Activated B cell treated with CpG ODN at 0.5 μM for 24 hours (primary cell): Measurements from ENCODE around the gene GSTM4. TPM values are rescaled to one million over a fixed set of nuclear protein-coding genes. Genes with fewer than 3 reads are reported as not detected.

Experiments used
- ATAC-seq: fragments of 200-7000 bp; cut with Tn5 transposase; one replicate; pipeline ENCODE4 v1.10.0; 2021; ENCODE audit warnings: low read depth, mild to moderate bottlenecking, moderate library complexity
- CTCF ChIA-PET: fragments of 350-600 bp; sonication (Branson Sonifier 250); formaldehyde crosslinking; loops from one replicate; lab custom pipeline; 2021; ENCODE audit warnings: antibody characterized with exemption; lab: Charles Lee
- POLR2A ChIA-PET: fragments of 350-600 bp; sonication (Branson Sonifier 250); formaldehyde crosslinking; loops from one replicate; lab custom pipeline; 2021; ENCODE audit warnings: antibody characterized with exemption; lab: Charles Lee
- DNase-seq: peaks from one replicate; pipeline ENCODE4 v3.0.0; 2022
- H3K27ac Mint-ChIP-seq: one replicate; pipeline ENCODE4 v1.8.0; 2020; ENCODE audit warnings: mixed read lengths
- H3K27me3 Mint-ChIP-seq: one replicate; pipeline ENCODE4 v1.8.0; 2021; ENCODE audit warnings: mixed read lengths
- H3K36me3 Mint-ChIP-seq: one replicate; pipeline ENCODE4 v1.8.0; 2021; ENCODE audit warnings: low read depth, mixed read lengths
- H3K4me1 Mint-ChIP-seq: one replicate; pipeline ENCODE4 v1.8.0; 2021; ENCODE audit warnings: mixed read lengths
- H3K4me3 Mint-ChIP-seq: one replicate; pipeline ENCODE4 v1.8.0; 2020; ENCODE audit warnings: mild to moderate bottlenecking, mixed read lengths
- H3K9me3 Mint-ChIP-seq: one replicate; pipeline ENCODE4 v1.8.0; 2020; ENCODE audit warnings: mixed read lengths
- CTCF ChIP-seq: fragments of 200-600 bp; IDR thresholded peaks from one replicate; pipeline ENCODE4 v1.8.0; 2022; ENCODE audit warnings: antibody characterized with exemption, mild to moderate bottlenecking
- intact Hi-C: fragments of 100-400 bp; cut with micrococcal nuclease; formaldehyde crosslinking; loops from one replicate; pipeline ENCODE4 v1.15.1; 2024
- total RNA-seq: library from RNA; stranded (reverse); gene quantifications from 2 replicates; pipeline ENCODE4 v1.2.3, GENCODE V29; 2022

The GSTM4 gene
- total RNA-seq, 1 donor from 2014 or later, result 13.1 TPM

DNA sequence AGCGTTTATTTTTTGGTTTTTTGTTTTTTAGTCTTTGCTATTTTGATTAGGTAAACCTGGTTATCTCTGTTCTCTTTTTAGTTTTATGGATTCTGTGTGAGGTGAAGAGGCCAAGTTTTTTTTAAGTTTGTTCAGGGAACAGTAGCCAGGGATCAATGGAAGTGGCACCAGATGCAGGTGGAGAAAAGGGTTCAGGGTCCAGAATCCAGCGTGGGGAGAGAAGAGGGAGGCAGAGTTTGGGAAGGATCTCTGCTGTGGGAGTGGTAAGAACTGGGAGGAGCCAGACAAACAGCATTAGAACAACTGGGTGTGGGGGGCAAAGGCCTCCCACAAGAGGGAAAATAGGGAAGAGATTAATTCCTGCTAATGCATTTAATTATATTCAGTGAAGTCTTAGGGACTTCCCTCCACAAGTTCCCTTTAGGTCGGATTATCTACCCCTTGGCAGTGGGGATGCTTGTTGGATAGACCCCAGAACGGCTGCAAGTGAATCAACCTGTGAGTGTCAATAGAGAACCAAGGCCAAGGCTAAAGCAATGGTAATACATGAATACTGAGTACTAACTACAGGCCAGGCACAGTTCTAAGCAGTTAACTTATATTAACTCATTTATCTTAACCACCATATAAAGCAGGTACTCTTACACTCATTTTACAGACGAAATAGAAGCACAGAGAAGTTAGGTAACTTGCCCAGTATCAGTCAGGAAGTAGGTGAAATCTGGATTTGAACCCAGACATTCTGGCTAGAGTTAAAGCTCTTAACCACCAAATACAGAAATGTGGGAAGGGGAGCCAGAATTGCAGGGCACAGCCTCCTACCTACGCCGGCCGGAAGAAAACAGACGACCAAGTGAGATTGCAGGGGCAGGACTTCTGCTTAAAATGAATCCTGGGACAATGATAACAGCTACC is 37.0 kb upstream of the GSTM4 start:
- ChIA-PET POLR2A (interaction anchor here (0.7 to 2.8 kb wide), 11 partner anchors 10 to 519 kb away, joined by 3 to 35 read pairs (median 5); partner anchors contain the start of genes AHCYL1, ATXN7L2, GNAI3 and GSTM1), CTCF (interaction anchor here (1.8 to 2.3 kb wide), 2 partner anchors 11 to 21 kb away, joined by 9 to 11 read pairs; no protein-coding TSS in a partner anchor)
- ATAC-seq, result no peak
- no peak for DNase-seq
- H3K4me3 Mint-ChIP-seq, result peak overlapping the region; percentile 90
- no peaks in the 10 kb centered on the region for H3K9me3 Mint-ChIP-seq
- intact Hi-C loops, result loop anchor here (1.0 kb wide), 3 partner anchors 21 to 125 kb away; partner anchors contain the start of genes CYB561D1 and GNAI3
- H3K27ac Mint-ChIP-seq, result peak overlapping the region; percentile 93
- peaks cover 69% of the 10 kb centered on the region for H3K4me1 Mint-ChIP-seq
- H3K36me3 Mint-ChIP-seq, result peaks cover 4% of the 10 kb centered on the region
- TF ChIP-seq CTCF, result no peak
- no peaks in the 10 kb centered on the region for H3K27me3 Mint-ChIP-seq

DNA sequence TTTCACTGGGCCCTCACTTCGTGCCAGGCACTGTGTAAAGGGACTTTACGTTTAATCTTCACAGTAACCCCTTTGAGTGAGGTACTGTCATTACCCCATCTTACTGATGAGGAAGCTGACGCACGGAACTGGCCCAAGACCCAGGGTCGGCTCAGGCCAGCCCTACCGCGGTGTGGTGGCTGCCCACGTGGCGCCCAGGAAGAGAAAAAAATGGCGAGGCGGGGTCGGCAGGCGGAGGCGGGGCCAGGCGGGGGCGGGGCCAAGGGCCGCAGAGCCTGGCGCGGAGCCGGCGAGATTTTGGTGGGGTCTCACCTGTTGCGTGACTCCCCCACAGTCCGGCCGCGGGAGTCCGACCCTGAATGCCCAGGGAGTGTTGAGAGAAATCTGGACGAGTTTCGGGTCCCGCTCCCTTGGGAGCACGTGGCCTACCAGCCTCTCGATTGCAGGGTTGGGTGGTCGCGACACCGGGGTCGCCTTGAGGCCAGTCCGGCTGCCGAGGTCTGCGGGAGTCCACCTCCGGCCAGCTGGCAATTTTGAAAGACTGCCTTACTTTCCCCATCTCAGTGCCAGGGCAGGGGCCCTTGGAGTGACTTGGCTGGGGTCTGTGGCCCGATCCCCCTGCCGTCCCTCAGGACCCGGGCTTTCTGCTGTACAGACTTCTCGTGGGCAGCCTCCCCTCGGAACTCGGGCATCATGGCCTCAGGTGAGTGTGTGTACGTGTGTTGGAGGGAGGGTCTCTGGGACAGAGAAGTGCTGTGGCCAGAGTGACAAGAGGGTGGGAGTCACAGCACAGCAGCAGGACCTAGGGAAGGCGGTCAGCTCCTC is 36.1 kb upstream of the GSTM4 start, which contains the start of the genes AMPD2 and GNAT2:
AMPD2 (plus strand) TSS at position 262 of the 825 bp plus-strand sequence. CDS start 1,339 bp downstream, outside the sequence.
GNAT2 (minus strand) TSS at position 41 of the 825 bp plus-strand sequence. CDS start 6,746 bp downstream, outside the sequence.
- intact Hi-C loops, result loop anchor here (1.0 to 10.0 kb wide), 6 partner anchors 21 to 507 kb away; partner anchors contain the start of genes CYB561D1, ELAPOR1, GNAI3 and GSTM4
- no peak for TF ChIP-seq CTCF
- DNase-seq (peak; percentile 72), ATAC-seq (peak; percentile 64)
- Mint-ChIP-seq H3K4me3 (peak within 1 kb of the TSS; percentile 90), H3K27me3 (no peaks in the 10 kb centered on the region), H3K27ac (peak within 1 kb of the TSS; percentile 93), H3K36me3 (peaks cover 4% of the 10 kb centered on the region), H3K4me1 (peaks cover 78% of the 10 kb centered on the region), H3K9me3 (no peaks in the 10 kb centered on the region)
- POLR2A ChIA-PET, result interaction anchor here (0.6 to 2.8 kb wide), 12 partner anchors 9 to 520 kb away, joined by 3 to 35 read pairs (median 4); partner anchors contain the start of genes AHCYL1, ATXN7L2, GNAI3 and GSTM1
- CTCF ChIA-PET, result interaction anchor here (1.6 to 2.3 kb wide), 3 partner anchors 10 to 74 kb away, joined by 7 to 11 read pairs (median 9); no protein-coding TSS in a partner anchor

- intact Hi-C loops, result loop anchor here (2.0 to 10.0 kb wide), 3 partner anchors 36 to 508 kb away; partner anchors contain the start of genes ELAPOR1, GSTM4 and PSMA5
- Mint-ChIP-seq H3K36me3 (peaks cover 6% of the 10 kb centered on the region), H3K4me3 (peak overlapping the region; percentile 90), H3K9me3 (no peaks in the 10 kb centered on the region), H3K27me3 (no peaks in the 10 kb centered on the region), H3K27ac (peak overlapping the region; percentile 93), H3K4me1 (peaks cover 78% of the 10 kb centered on the region)
- no peak for TF ChIP-seq CTCF
- ChIA-PET POLR2A (interaction anchor here (0.6 to 2.8 kb wide), 7 partner anchors 20 to 392 kb away, joined by 3 to 35 read pairs (median 5); partner anchors contain the start of genes ATXN7L2, GNAI3 and GSTM1), CTCF (interaction anchor here (0.7 to 2.3 kb wide), 4 partner anchors 10 to 127 kb away, joined by 3 to 11 read pairs (median 8); partner anchors contain the start of gene CYB561D1)
- ATAC-seq, result peak; percentile 1
- no peak for DNase-seq
Observed at GRCh38 chr1:109620401-109620791, 35.5 kb upstream of the GSTM4 start.

DNA sequence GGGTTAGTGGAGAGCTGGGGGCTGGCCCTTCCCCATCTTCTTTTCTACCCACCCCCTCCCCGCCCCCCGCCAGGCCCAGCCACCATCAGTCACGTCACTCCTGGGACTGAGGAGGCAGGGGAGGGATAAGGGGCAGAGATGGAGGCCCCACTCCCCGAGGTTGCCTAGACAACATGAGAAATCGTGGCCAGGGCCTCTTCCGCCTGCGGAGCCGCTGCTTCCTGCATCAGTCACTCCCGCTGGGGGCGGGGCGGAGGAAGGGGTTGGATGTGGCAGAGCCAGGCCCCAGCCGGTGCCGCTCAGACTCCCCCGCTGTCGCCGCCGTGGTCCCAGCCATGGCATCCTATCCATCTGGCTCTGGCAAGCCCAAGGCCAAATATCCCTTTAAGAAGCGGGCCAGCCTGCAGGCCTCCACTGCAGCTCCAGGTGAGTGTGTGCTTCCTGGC is 35.0 kb upstream of the GSTM4 start:
- ATAC-seq (peak; percentile 67), DNase-seq (peak; percentile 80)
- intact Hi-C loops, result loop anchor here (2.0 to 10.0 kb wide), 3 partner anchors 36 to 509 kb away; partner anchors contain the start of genes ELAPOR1, GSTM4 and PSMA5
- POLR2A ChIA-PET, result interaction anchor here (0.6 to 2.8 kb wide), 5 partner anchors 22 to 391 kb away, joined by 3 to 35 read pairs (median 6); partner anchors contain the start of genes ATXN7L2 and GNAI3
- Mint-ChIP-seq H3K4me1 (peaks cover 78% of the 10 kb centered on the region), H3K27ac (peak overlapping the region; percentile 93), H3K36me3 (peaks cover 8% of the 10 kb centered on the region), H3K27me3 (no peaks in the 10 kb centered on the region), H3K4me3 (peak overlapping the region; percentile 90), H3K9me3 (no peaks in the 10 kb centered on the region)
- no peak for TF ChIP-seq CTCF
- CTCF ChIA-PET, result interaction anchor here (0.7 to 2.3 kb wide), 4 partner anchors 9 to 127 kb away, joined by 3 to 11 read pairs (median 8); partner anchors contain the start of gene CYB561D1
